Stimulated activated CD4-positive, alpha-beta T cell treated with anti-CD3 and anti-CD28 coated beads, TNF-alpha, amount 100 ng/mL, for 1 hour (primary cell): ENCODE results near the gene USB1.

Experiments used
- DNase-seq, 3 donors: peaks; one replicate each; pipeline ENCODE4 v3.0.0-alpha.2; 2020; ENCODE audit warnings: low read depth in 3 of 3, low spot score in 1 of 3

Gene USB1

GRCh38 chr16:58000706-58001676 is at the start of gene USB1:
Gene USB1 (plus strand): TSS chr16:58001407. CDS start chr16:58001484, 77 bp downstream.
- peak; percentile 45 to 84 (median 68) for DNase-seq

DNA sequence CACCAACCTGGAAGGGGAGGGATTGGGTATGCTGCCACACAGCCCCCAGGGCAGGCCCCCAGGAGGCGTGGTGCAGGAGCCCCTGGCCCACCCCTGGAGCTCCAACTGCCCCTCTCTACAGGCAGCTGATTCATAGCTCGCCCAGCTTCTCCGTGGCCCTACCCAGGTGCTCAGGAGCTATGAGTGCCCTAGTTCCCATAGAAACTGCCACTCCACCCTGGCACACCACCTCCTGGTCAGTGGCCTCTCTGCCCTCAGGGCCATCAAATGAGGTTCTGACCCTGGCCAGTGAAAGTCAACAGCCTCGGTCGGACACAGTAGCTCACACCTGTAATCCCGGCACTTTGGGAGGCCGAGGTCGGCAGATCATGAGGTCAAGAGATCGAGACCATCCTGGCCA is 48.3 kb upstream of the USB1 start:
- DNase-seq: no peak

- DNase-seq: no peak
Observed at GRCh38 chr16:57953857-57954256, 47.4 kb upstream of the USB1 start.

GRCh38 chr16:57955572-57956188 is 45.5 kb upstream of the USB1 start:
- no peak for DNase-seq

DNA sequence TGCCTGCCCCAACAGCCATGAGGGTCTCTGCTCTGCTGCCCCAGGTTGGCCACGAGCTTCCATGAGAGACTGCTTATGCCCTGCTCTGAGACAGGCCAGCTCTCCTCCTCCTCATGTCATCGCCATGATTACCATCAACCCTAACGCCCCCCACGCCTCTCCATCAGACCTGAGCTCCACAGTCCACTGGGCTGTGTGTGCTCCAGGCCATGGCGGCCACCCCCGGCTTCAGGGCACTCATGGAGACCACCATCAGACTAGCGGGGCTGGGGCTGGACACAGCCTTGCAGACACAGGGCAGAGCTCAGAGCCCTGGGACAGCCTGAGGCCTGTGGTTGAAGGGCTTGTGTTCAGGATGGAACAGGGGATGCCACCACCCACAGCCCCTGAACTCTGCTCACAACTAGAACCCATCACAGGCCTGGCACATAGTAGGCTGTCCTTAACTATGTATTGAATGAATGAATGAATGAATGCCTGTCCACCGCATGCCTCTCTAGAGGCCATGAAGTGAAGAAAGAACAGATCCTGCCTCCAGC is 44.9 kb upstream of the USB1 start:
- no peak for DNase-seq

GRCh38 chr16:57956924-57957672 is 44.1 kb upstream of the USB1 start:
- DNase-seq: no peak

- no peak for DNase-seq
Observed at GRCh38 chr16:57957673-57958392, 43.4 kb upstream of the USB1 start.

DNA sequence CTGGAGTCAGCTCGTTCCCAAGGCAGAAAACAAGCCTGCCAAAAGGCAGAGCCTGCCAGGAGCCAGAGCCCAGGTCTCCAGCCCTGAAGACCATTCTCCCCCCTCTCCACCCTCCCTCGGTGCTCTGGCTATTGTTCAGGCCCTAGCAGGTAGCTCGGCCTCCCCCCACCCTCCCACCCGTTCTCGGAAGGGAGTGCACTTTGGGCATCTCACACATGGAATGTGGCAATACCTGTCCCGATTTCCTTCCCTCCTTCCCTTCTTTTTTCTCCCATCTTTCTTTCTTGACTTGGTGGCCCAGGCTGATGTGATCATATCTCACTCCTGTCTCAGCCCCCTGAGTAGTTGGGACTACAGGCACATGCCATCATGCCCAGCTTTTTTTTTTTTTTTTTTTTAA is 42.7 kb upstream of the USB1 start:
- no peak for DNase-seq

DNA sequence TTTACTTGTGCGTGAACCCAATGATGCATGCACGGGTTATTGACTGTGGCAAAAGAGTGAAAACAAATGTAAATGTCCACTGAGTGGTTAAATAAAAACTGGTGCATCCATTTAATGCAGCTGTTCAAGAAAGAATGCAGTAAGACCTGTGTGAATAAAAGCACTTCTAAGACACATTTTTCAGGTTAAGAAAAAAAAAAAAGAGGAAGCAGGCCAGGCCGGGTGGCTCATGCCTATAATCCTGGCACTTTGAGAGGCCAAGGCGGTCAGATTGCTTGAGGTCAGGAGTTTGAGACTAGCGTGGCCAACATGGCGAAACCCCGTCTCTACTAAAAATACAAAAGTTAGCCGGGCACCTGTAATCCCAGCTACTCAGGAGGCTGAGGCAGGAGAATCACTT is 42.1 kb upstream of the USB1 start:
- no peak for DNase-seq

DNA sequence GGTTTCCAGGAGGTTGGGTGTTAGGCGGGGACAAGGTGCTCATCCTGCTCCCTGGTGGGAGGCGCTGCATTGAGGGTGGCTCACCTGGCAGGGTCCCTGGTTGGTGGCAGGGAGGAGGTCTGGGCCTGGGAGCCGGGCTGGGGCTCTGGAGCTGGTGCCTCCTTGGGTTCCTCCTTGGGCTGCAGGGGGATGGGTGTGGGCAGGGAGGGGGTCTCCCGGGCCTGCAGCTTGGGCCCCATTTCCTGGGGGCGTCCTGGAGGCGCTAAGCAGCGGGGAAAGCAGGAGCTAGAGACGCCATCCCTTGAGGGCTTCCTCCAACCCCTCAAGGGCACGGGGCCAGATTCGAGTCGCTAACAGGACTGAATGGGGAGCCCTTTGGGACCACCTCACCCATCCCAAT is 41.4 kb upstream of the USB1 start:
- no peak for DNase-seq

DNA sequence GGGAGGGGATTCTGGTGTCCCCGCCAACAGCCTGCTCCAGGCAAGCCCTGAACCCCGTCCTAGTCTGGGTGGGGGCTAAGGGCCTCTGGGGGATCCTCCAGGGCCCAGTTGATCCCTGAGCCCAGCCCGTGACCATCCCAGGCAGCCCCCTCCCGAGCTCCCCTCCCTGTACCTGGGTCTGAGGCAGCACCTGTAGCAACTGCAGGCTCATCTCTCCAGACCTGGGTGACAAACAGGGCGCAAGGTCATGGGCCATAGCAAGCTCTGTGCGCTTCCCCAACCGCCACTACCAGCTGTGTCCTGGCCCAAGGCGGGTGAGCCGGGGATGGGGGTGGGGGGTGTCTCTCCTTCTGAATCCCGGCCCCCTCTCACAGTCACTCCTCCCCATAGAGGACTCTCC is 40.9 kb upstream of the USB1 start:
- no peak for DNase-seq

DNA sequence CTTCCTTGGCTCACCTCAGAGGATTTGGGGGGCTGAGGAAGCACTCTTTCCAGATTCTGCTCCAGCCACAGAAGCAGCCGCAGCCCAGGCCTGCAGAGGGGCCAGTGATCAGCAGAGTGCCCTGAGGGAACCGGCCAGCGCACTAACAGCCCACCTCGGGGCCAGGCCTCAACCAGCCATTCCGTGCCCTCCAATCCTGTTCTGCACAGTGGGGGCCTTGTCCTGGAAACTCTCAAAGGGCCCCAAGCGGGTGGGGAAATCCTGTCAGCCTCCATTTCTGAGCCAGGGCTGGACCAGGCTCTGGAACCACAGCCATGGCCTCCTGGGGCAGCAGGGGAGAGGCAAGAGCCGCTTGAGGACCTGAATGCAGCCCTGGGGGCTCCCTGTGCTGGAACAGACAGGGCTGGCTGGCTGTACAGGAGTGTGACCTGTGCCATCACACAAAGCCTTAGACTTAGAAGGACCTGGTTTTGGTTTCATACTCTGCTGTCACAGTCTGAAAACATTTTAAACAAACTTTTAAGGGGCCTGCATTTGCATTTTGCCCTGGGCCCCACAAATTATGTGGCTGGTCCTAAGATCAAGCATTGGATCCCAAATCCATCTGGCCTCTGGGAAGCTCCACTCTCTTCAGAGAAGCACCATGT is 40.3 kb upstream of the USB1 start:
- no peak for DNase-seq

DNA sequence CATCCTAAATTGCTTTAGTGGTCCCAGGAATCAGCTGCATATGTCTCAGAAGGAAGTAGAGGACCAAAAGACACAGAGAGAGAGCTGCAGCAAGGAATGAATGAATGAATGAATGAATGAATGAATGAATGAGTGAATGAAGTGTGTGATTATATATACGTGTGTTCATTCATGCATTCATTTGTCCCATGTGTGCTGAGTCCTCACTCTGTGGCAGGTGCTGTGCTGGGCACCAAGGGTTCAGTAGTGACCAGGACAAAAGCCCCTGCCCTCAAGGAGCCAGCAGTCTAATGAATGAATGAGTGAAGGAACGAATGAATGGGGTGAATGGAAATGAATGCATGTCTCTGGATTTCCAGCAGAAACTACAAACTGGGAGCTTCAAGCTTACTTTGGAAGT is 39.7 kb upstream of the USB1 start:
- no peak for DNase-seq

DNA sequence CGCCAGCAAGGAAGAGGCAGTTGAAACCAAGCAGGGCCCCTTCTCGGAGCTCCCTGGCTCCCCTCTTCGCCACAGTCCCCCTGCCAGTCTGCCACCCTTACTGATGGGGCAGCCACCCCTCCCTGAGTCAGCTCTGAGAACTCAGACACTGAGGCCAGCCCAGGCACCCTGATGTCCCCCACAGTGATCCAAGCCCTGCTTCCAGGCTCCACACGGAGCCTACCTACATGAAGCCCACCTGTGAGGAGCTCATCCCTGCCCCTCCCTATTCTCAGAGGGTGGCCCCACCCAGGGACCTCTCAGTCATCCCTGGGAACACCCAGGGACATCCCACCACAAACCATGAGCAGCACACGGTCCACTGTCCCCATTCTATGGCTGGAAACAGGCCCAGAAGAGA is 39.2 kb upstream of the USB1 start:
- no peak for DNase-seq

DNA sequence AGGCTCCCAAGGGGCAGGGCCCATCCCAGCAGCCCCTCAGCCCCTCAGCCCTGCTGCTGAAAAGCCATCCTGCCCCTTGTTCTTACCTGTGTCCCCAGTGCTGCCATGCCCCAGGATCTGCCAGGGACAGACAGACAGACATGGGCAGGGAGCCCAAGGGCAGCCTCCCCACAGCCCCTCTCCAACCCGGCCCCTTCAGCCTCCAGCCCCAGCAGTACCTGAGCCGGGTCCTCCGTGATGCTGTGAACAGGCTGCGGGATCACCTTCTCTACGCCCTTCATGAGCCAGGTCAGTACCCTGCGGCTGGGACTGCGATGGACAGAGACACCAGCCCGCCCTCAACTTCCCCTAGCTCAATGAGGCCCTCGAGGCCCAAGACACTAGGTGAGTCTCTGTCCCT is 38.5 kb upstream of the USB1 start:
- DNase-seq: no peak

- no peak for DNase-seq
Observed at GRCh38 chr16:57964157-57964700, 37.0 kb upstream of the USB1 start.

- no peak for DNase-seq
Observed at GRCh38 chr16:57966204-57966771, 34.9 kb upstream of the USB1 start.

DNA sequence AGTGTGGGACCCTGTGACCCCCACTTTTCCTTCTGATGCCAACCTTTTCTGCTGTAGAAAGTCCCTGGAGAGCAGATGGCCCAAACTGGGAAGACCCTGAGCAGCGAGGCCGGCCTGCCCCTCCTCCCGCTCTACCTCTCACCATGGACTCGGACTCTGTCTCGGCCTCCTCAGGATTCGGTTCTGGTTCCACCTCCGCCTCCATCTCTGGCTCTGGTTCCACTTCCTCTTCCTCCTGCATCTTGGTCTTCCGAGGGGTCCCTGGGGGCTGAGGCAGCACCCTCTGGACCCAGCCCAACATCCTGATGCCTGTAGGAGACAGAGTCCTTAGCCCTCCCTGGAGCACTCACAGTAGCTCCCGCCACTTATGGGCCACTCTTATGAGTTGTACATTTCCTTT is 34.2 kb upstream of the USB1 start:
- DNase-seq: no peak

- DNase-seq: no peak
Observed at GRCh38 chr16:57967916-57968315, 33.3 kb upstream of the USB1 start.
